ENCODE measurements around the gene G6PC2. TPM values are rescaled to one million over a fixed set of nuclear protein-coding genes. Genes with fewer than 3 reads are reported as not detected.

Gene G6PC2
- not detected for total RNA-seq
- not detected for total RNA-seq (2013)

GRCh38 chr2:168901003-168901402 is at the start of gene G6PC2:
TSS of gene G6PC2 (plus strand) at chr2:168901291. CDS start at chr2:168901332, 41 bp downstream.
- H3K4me1 Mint-ChIP-seq: no peaks in the 10 kb centered on the region
- intact Hi-C loops (cut with micrococcal nuclease): no loop called here
- H3K27ac Mint-ChIP-seq: no peak within 1 kb of the TSS
- TF ChIP-seq CTCF (IDR thresholded peaks at IDR 0.05): no peak
- no peak for DNase-seq
- Histone ChIP-seq H3K36me3 (ENCODE audit: control insufficient read depth, insufficient read depth, low read length) (no peaks in the 10 kb centered on the region), H3K27ac (ENCODE audit: low read length) (no peak within 1 kb of the TSS), H3K4me3 (ENCODE audit: low read length) (no peak within 1 kb of the TSS), H3K9me3 (ENCODE audit: control insufficient read depth, insufficient read depth, low read length) (no peaks in the 10 kb centered on the region), H3K4me1 (ENCODE audit: control insufficient read depth, insufficient read depth, low read length) (no peaks in the 10 kb centered on the region), H3K27me3 (ENCODE audit: control insufficient read depth, insufficient read depth, low read length) (no peaks in the 10 kb centered on the region)
- ATAC-seq: no peak
- H3K36me3 Mint-ChIP-seq: no peaks in the 10 kb centered on the region
- WGBS (ENCODE audit: insufficient coverage): 90% methylated on average over 5 of the region's 5 CpGs
- H3K9me3 Mint-ChIP-seq: no peaks in the 10 kb centered on the region
- peaks cover 26 to 40% of the 10 kb centered on the region in 2 donors for H3K27me3 Mint-ChIP-seq (ENCODE audit: low read depth in 2 of 2)
- no peak within 1 kb of the TSS for H3K4me3 Mint-ChIP-seq

GRCh38 chr2:168851674-168852320 is 49.3 kb upstream of the G6PC2 start:
- intact Hi-C loops (cut with micrococcal nuclease): no loop called here
- Histone ChIP-seq H3K4me3 (ENCODE audit: low read length) (no peak overlapping the region), H3K9me3 (ENCODE audit: control insufficient read depth, insufficient read depth, low read length) (no peaks in the 10 kb centered on the region), H3K36me3 (ENCODE audit: control insufficient read depth, insufficient read depth, low read length) (no peaks in the 10 kb centered on the region), H3K4me1 (ENCODE audit: control insufficient read depth, insufficient read depth, low read length) (no peaks in the 10 kb centered on the region), H3K27ac (ENCODE audit: low read length) (no peak overlapping the region), H3K27me3 (ENCODE audit: control insufficient read depth, insufficient read depth, low read length) (no peaks in the 10 kb centered on the region)
- WGBS (ENCODE audit: insufficient coverage): 92% methylated on average over 5 of the region's 5 CpGs
- Mint-ChIP-seq H3K4me1 (peaks cover 0 to 8% of the 10 kb centered on the region in 2 donors), H3K9me3 (no peaks in the 10 kb centered on the region), H3K27ac (no peak overlapping the region), H3K36me3 (no peaks in the 10 kb centered on the region), H3K4me3 (no peak overlapping the region), H3K27me3 (ENCODE audit: low read depth in 2 of 2) (no peaks in the 10 kb centered on the region)
- DNase-seq (no peak), ATAC-seq (no peak)
- no peak for TF ChIP-seq CTCF (IDR thresholded peaks at IDR 0.05)

GRCh38 chr2:168852481-168852880 is 48.6 kb upstream of the G6PC2 start:
- Mint-ChIP-seq H3K4me1 (peaks cover 0 to 8% of the 10 kb centered on the region in 2 donors), H3K36me3 (no peaks in the 10 kb centered on the region), H3K27me3 (ENCODE audit: low read depth in 2 of 2) (no peaks in the 10 kb centered on the region), H3K4me3 (no peak overlapping the region), H3K9me3 (no peaks in the 10 kb centered on the region), H3K27ac (no peak overlapping the region)
- H3K27me3 ChIP-seq (ENCODE audit: control insufficient read depth, insufficient read depth, low read length): no peaks in the 10 kb centered on the region
- TF ChIP-seq CTCF (IDR thresholded peaks at IDR 0.05): no peak
- WGBS (ENCODE audit: insufficient coverage): 33% methylated on average over 3 of the region's 3 CpGs
- intact Hi-C loops (cut with micrococcal nuclease): no loop called here
- DNase-seq: no peak
- no peak overlapping the region for H3K27ac ChIP-seq (ENCODE audit: low read length)
- H3K4me3 ChIP-seq (ENCODE audit: low read length): no peak overlapping the region
- H3K36me3 ChIP-seq (ENCODE audit: control insufficient read depth, insufficient read depth, low read length): no peaks in the 10 kb centered on the region
- no peaks in the 10 kb centered on the region for H3K9me3 ChIP-seq (ENCODE audit: control insufficient read depth, insufficient read depth, low read length)
- no peaks in the 10 kb centered on the region for H3K4me1 ChIP-seq (ENCODE audit: control insufficient read depth, insufficient read depth, low read length)
- no peak for ATAC-seq

- no peaks in the 10 kb centered on the region for H3K9me3 Mint-ChIP-seq
- no peaks in the 10 kb centered on the region for H3K27me3 Mint-ChIP-seq (ENCODE audit: low read depth in 2 of 2)
- H3K27me3 ChIP-seq (ENCODE audit: control insufficient read depth, insufficient read depth, low read length): no peaks in the 10 kb centered on the region
- H3K36me3 ChIP-seq (ENCODE audit: control insufficient read depth, insufficient read depth, low read length): no peaks in the 10 kb centered on the region
- no peaks in the 10 kb centered on the region for H3K4me1 ChIP-seq (ENCODE audit: control insufficient read depth, insufficient read depth, low read length)
- no peak overlapping the region for H3K4me3 ChIP-seq (ENCODE audit: low read length)
- DNase-seq (no peak), ATAC-seq (no peak)
- WGBS (ENCODE audit: insufficient coverage): 100% methylated on average over 1 of the region's 1 CpG
- no peaks in the 10 kb centered on the region for H3K9me3 ChIP-seq (ENCODE audit: control insufficient read depth, insufficient read depth, low read length)
- no peak overlapping the region for H3K27ac Mint-ChIP-seq
- no peak for TF ChIP-seq CTCF (IDR thresholded peaks at IDR 0.05)
- no peak overlapping the region for H3K4me3 Mint-ChIP-seq
- H3K27ac ChIP-seq (ENCODE audit: low read length): no peak overlapping the region
- H3K4me1 Mint-ChIP-seq: peaks cover 0 to 8% of the 10 kb centered on the region in 2 donors
- no peaks in the 10 kb centered on the region for H3K36me3 Mint-ChIP-seq
- intact Hi-C loops (cut with micrococcal nuclease): no loop called here
Measured at GRCh38 chr2:168853471-168853870, 47.6 kb upstream of the G6PC2 start.
